GM12875 (cell line): ENCODE measurements around the gene PTPRM.

Source experiments
- H3K4me3 ChIP-seq: one replicate; pipeline ENCODE4 v1.5.1; 2011; ENCODE audit warnings: low read depth, low read length, control low read depth
- TF ChIP-seq, protein P1 (sequence below): IDR thresholded peaks from 2 replicates; pipeline ENCODE4 v1.5.1; 2011; ENCODE audit warnings: low read depth, mild to moderate bottlenecking, control low read depth, inconsistent platforms, low read length, moderate library complexity, borderline replicate concordance; ENCODE audit not compliant: insufficient read depth

PTPRM gene

DNA sequence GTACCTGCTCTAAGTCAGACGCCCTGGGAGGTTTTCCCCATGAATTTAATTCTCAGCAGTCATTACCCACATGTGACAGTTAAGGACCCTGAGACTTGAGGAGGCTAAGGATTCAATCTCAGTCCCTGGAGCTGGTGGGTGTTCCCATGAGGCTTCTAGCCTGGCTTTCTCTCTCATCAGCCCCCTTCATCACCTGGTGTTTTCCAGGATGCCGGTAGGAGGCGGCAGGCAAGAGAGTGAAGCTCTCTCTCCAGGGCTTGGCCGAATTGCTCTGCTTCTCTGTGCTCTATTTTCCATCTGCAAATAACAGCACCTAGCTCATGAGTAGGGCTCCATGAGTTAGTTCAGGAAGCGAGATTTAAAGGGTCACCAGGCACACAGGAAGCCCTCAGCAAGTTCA, 241.9 kb downstream of the PTPRM start:
- no peak overlapping the region for H3K4me3 ChIP-seq
- TF ChIP-seq, protein P1, sequence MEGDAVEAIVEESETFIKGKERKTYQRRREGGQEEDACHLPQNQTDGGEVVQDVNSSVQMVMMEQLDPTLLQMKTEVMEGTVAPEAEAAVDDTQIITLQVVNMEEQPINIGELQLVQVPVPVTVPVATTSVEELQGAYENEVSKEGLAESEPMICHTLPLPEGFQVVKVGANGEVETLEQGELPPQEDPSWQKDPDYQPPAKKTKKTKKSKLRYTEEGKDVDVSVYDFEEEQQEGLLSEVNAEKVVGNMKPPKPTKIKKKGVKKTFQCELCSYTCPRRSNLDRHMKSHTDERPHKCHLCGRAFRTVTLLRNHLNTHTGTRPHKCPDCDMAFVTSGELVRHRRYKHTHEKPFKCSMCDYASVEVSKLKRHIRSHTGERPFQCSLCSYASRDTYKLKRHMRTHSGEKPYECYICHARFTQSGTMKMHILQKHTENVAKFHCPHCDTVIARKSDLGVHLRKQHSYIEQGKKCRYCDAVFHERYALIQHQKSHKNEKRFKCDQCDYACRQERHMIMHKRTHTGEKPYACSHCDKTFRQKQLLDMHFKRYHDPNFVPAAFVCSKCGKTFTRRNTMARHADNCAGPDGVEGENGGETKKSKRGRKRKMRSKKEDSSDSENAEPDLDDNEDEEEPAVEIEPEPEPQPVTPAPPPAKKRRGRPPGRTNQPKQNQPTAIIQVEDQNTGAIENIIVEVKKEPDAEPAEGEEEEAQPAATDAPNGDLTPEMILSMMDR = no peak

DNA sequence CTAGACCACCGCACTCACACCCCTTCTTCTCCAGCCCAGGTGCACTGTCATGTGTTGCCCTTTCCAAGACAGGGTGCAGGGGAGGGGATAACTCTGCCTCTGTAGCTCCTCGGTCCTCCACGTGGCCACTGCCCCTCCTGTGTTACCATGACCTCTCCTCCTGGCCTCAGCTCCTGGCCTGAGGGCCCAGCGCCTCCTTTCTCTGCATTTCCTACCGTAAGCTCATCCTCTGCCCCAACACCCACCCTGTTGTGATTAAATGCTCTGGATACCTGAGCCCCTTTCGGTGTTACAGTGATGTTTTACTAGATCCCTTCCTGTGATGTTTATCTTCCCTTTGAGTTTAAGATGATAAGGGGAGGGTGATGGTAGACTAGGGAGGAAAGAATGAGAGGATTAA, 242.3 kb downstream of the PTPRM start:
- no peak overlapping the region for H3K4me3 ChIP-seq
- TF ChIP-seq, protein P1 = no peak

DNA sequence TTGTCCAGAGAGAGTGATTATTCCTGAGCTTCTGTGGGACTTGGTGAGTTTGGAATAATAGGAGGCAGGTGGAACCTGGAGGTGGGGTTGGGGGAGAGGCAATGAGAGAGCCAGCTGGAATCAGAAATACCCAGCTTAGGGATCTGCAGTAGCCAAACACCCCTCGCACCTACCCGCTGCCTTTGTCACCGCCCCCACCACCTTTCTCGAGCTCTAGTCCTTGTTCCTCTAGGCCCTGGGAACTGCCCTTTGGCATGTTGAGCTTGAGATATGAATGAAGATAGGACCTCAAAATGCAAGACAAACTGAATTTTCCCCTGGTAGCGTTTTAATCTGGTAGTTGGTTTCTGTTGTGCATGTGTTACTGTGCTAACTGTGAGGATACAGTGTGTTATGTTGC, 242.9 kb downstream of the PTPRM start:
- TF ChIP-seq, protein P1 = no peak
- H3K4me3 ChIP-seq = no peak overlapping the region

DNA sequence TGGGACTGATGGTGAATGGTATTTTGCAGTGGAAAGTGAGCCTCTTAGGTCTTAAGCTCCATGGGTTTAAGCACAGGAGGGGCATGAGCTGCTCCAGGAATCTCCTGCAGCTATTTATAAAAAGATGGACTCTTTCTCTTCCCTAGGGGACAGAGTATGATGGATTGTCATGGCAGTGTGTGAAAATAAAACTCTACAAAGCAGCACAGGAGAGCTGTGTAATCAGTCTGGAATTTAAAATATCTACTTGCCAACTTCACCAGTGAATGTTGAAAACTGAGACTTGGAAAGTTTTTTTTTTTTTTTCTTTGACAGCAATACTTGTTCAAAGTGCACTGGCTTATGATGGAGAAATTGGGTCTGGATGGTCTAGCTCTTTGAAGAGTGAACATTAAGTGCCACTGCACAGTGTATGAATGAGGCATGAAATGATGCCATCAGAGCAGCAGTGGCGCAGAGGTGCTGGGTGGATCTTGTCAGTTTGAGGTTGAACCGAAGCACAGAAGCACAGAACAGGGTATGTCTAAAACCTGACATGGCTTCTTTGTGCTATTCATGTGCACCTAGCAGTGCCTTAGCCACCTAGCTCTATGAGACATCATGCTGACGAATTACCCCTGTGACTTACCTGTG, 245.4 kb downstream of the PTPRM start:
- no peak overlapping the region for H3K4me3 ChIP-seq
- TF ChIP-seq, protein P1 = no peak

DNA sequence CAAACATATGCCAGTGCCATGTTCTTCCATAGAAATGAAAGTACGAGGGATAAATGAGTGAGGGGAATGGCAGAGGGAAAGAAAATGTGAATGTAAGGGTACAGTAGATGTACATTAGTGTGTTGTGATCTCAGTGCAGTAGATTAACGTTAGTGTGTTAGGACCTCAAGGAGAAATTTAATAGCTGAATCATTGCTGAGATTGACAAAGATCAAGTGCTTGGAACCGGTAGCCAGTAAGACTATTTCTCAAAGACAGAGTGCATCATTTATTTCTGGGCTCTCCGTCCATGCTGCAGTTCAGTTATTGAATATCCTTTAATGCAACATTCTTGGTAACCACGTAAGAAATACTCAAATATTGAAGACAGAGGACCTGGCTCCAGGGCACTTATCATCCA, 246.0 kb downstream of the PTPRM start:
- TF ChIP-seq, protein P1 = no peak
- no peak overlapping the region for H3K4me3 ChIP-seq

DNA sequence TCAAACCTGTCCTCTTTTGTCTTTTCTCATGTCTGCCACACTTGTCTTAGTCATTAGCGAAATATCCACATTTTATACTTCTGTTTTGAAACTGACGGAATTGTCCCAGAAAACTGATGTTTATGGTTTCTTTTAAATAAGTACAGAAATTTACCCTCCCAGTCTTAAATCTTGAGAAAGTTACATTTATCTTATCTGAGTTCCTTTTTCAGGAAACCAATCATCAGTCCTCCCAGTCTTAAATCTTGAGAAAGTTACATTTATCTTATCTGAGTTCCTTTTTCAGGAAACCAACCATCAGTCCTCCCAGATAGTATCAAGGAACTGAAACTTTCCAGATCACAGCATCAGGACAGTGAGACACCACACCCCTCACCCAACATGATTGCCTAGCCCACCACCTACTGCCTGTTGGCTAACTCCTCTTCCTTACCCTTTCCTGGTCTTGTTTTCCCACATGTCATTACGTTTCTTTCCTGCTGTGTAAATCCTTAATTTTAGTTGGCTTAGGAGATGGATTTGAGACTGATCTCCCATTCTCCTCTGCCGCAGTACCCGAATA, 247.7 kb downstream of the PTPRM start:
- TF ChIP-seq, protein P1 = no peak
- H3K4me3 ChIP-seq = no peak overlapping the region

DNA sequence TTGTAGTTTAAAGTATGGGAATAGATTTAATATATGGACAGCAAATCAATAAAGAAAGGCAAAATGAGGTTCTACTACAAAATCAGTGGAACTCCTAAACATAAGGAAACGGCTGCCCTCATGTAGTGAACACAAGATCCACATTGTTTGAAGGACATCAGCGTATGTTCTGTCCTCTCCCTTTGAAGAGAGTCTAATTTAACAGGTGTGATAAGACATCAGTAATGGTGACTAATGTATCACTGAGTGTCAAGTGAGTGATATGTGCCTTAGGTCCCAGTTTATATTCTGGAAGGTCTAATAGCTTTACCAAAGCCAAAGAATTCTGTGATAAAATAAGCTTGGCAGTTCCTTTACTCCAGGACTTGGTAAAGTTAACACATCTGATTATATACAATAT, 248.7 kb downstream of the PTPRM start:
- TF ChIP-seq, protein P1 = no peak
- H3K4me3 ChIP-seq = no peak overlapping the region
